B cell (primary cell): ENCODE results near the gene RCE1.

ENCODE experiments used
- EZH2 ChIP-seq: IDR thresholded peaks from 2 replicates; pipeline ENCODE4 v1.6.1; 2012; ENCODE audit warnings: borderline replicate concordance, low read depth, mild to moderate bottlenecking, moderate library complexity, low read length; ENCODE audit not compliant: insufficient read depth, poor library complexity, severe bottlenecking
- TF ChIP-seq, protein P1 (sequence below): fragments of 200-600 bp; IDR thresholded peaks from one replicate; pipeline ENCODE4 v1.8.0; 2022; ENCODE audit warnings: antibody characterized with exemption, mild to moderate bottlenecking

DNA sequence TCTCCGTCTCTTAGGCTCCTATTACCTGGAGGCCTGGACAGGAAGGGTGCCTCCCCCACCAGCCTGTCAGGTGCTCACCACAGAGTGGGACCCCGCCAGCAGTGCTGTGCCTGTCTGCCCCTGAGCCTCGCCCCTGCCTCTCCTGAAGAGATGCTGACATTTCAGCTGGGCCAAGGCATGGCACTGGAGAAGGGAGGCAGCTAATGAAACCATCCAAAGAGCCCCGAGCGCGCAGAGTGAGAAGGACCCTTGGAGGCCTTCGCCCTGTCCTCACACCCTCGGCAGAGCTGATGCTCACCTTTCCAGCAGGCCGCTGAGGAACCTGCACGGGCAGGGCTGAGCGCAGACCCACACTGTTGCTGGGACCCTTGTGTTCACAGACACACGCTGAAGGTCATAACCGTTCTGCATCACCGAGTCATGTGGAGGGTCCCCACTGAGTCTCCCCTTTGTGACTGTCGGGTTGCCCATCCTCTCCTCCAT, 11.5 kb downstream of the RCE1 start:
- TF ChIP-seq, protein P1, sequence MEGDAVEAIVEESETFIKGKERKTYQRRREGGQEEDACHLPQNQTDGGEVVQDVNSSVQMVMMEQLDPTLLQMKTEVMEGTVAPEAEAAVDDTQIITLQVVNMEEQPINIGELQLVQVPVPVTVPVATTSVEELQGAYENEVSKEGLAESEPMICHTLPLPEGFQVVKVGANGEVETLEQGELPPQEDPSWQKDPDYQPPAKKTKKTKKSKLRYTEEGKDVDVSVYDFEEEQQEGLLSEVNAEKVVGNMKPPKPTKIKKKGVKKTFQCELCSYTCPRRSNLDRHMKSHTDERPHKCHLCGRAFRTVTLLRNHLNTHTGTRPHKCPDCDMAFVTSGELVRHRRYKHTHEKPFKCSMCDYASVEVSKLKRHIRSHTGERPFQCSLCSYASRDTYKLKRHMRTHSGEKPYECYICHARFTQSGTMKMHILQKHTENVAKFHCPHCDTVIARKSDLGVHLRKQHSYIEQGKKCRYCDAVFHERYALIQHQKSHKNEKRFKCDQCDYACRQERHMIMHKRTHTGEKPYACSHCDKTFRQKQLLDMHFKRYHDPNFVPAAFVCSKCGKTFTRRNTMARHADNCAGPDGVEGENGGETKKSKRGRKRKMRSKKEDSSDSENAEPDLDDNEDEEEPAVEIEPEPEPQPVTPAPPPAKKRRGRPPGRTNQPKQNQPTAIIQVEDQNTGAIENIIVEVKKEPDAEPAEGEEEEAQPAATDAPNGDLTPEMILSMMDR = no peak
- no peak for TF ChIP-seq EZH2
